Neuron (in vitro differentiated cells): Measurements from ENCODE around the gene CCDC107.
A peak's percentile ranks its signal among the peaks of the same experiment; 100 is the strongest.

Experiments
- H2AFZ ChIP-seq: one replicate; pipeline ENCODE4 v1.6.1; 2013; ENCODE audit warnings: low read depth, mild to moderate bottlenecking, inconsistent platforms, low read length, moderate library complexity
- H3K27me3 ChIP-seq: one replicate; pipeline ENCODE4 v1.6.1; 2013; ENCODE audit warnings: low read length; ENCODE audit not compliant: insufficient read depth
- H3K36me3 ChIP-seq: one replicate; pipeline ENCODE4 v1.6.1; 2013; ENCODE audit warnings: low read length; ENCODE audit not compliant: insufficient read depth
- H3K4me1 ChIP-seq: one replicate; pipeline ENCODE4 v1.6.1; 2013; ENCODE audit warnings: low read length; ENCODE audit not compliant: insufficient read depth
- H3K4me3 ChIP-seq: 2 replicates; pipeline ENCODE4 v1.5.1; 2013; ENCODE audit warnings: mild to moderate bottlenecking, low read length, moderate library complexity
- H3K9me3 ChIP-seq: one replicate; pipeline ENCODE4 v1.6.1; 2013; ENCODE audit warnings: low read length

The CCDC107 gene

DNA sequence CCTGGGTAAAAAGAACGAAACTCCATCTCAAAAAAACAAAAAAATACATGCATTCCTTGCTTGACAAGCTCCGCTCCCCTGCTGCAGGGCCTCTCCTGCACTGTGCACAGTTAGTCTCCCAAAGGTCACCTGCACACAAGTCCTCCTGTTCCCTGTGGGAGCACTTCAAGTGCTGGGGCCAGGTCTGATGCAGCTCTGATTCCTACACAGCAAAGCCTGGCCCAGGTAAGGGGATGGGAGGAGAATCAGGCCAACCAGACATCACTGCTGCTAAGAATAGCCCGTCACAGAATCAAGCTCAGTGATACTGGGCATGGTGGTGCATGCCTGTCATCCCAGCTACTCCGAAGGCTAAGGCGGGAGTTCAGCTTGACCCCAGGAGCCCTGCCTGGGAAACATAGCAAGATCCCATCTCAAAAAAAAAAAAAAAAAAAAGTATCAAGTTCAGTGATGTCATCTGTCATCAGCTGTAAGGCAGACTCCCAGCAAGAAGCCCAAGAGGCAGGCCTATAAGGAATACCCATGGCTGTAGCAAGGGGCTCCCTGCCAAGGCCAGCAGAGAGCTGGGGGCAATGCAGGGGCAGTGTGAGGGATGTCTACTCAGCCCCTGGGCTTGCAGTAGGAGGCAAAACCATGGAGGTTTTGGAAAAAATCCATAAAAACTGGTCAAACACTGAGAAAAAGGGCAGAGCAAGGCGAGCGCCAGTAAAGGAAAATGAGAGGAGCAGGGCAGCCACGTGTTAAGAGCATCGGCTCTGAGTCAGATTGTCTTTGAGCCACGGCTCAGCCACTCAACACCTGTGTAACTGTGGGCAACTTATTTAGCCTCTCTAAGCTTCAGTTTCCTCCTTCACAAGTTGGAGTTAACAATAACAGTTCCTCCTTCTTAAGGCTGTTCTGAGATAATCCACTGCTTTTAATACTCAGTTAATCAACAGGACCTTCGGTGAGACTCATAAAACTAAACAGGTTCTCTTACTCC lies 28.4 kb downstream of the CCDC107 start:
- H2AFZ ChIP-seq = no peak overlapping the region
- no peaks in the 10 kb centered on the region for H3K36me3 ChIP-seq
- H3K4me1 ChIP-seq = peaks cover 7% of the 10 kb centered on the region
- no peak overlapping the region for H3K4me3 ChIP-seq
- H3K27me3 ChIP-seq = no peaks in the 10 kb centered on the region
- no peaks in the 10 kb centered on the region for H3K9me3 ChIP-seq

DNA sequence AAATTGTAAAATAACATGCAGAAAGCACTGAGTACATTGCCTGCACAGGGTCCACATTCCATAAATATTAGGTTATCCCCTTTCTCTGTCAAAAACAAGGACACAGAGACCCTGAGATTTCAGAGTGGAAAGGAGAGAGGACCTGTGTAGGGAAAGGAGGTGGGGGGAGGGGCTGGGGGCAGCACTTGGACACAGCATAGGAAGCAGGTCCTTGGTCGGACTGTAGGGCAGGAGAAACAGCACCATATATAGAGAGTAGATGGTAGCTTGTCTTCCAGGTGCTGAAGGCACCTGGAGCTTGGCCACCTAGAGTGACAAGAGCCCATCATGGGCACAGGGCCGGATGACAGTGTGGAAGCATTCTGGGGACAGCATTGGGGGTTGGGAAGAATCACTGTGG lies 29.2 kb downstream of the CCDC107 start:
- H3K9me3 ChIP-seq = no peaks in the 10 kb centered on the region
- H3K27me3 ChIP-seq = no peaks in the 10 kb centered on the region
- no peak overlapping the region for H2AFZ ChIP-seq
- H3K4me1 ChIP-seq = peaks cover 7% of the 10 kb centered on the region
- no peak overlapping the region for H3K4me3 ChIP-seq
- no peaks in the 10 kb centered on the region for H3K36me3 ChIP-seq

DNA sequence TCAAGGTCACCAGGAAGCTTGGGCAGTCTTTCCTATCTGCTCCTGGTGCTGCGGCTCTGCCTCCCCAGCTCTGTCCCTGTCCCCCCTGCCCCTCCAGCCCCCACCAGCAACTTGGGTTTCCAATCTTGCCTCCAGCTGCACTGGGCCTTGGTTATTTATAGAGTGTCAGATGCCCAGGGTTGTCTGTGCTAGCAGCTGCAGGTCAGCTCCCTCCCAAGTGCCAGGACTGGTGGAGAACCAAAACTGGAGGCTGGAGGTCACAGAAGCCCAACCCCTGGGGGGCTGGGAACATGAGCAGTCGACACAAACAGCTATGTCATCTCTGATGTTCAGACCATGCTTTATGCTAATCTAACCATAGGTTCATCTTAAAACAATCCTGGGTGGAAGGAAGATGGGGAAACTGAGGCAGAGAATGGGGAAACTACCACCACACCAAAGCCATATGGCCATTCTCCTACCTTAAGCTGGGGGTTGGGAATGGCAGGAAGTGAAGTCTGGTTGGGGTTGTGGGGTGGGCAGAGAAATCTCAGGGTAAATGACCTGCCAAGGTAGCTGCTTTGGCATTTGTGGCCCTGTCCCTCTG lies 30.0 kb downstream of the CCDC107 start:
- H3K36me3 ChIP-seq = no peaks in the 10 kb centered on the region
- H3K4me1 ChIP-seq = peaks cover 7% of the 10 kb centered on the region
- no peaks in the 10 kb centered on the region for H3K9me3 ChIP-seq

DNA sequence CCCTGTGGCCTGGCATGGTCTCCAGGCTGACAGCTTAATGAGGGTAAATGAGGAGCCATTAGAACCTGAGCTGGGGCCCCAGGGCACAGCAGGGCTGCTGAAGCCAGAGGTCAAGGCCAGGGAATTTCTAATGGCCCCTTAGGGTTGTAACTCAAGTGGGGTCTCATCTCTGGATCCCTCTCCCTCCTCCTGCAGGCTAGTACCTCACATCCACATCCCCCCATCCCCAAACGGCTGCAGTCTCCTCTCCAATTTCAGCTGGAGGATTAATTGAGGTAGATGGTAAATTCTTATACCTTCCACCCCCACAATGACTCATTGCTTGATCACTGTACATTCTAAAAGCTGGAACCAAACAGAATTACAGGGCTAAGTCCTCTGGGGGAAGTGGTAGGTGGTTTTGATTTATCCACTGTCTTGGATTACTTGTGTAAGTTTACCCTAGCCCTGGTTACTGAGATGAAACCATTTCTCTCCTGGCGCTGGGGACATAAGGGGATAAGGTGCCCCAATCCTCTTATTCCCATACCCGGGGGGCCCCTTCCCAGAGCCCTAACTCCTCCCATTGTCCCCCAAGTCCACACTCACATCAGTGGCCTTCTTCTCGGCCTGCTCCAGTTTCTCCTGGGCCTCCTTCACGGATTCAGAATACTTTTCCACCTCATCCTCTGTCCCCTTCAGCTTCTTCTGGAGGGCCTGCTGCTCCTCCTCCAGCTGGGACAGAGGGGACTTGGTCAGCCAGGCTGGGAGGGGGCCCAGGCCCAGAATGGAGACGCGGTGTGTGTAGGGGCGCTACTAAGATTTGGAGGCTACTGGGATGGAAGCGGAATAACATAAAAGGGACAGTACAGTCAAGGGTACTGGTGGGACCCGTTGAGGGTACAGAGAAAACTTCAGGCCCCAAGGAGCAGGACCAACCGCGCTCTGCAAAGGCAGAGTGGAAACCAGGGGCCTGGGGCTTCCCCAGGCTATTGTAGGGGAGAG lies 30.8 kb downstream of the CCDC107 start:
- no peak overlapping the region for H3K4me3 ChIP-seq
- H3K4me1 ChIP-seq = peaks cover 7% of the 10 kb centered on the region
- no peaks in the 10 kb centered on the region for H3K9me3 ChIP-seq
- no peak overlapping the region for H2AFZ ChIP-seq
- H3K36me3 ChIP-seq = no peaks in the 10 kb centered on the region
- no peaks in the 10 kb centered on the region for H3K27me3 ChIP-seq

More for the DNA sequence above, 30.0 kb downstream of the CCDC107 start:
- Histone ChIP-seq H2AFZ (no peak overlapping the region), H3K27me3 (no peaks in the 10 kb centered on the region), H3K4me3 (no peak overlapping the region)

DNA sequence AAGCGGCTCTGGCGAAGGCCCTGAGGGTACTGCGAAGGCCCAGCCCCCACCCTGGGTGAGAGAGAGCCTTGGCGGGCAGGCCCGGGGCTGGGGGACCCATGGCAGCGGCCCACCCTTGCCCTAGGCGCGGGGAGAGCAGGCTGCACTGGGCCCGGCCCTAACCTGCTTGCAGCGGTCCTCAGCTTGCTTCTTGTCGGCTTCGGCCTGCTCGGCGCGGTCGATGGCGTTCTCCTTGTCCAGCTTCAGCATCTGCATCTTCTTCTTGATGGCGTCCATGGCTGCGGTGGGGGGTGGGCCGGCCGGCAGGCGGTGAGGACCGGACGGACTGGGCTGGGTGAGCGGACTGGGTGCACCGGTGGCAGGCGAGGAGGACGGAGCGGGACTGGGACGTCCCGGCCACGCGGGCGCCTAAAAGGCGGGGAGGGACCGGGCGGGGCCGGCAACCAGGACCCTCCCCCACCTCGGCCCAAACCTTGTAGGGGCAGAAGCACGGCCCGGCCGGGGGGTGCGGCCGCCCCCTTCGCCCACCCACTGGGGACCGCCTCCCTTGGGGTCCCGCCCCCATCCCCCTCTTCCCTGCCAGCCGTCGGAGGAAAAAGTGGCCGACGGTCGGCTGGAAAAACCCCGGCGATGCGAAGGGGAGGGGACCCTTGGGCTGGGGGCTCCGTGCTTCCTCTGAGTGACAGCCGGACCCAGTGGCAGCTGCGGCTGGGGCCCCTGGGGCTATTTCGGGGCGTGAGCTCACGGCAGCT lies 31.6 kb downstream of the CCDC107 start, which contains the start of gene TPM2:
Gene TPM2, minus strand, starts transcription at position 384 of the 752 bp plus-strand sequence. Its CDS starts 108 bp downstream, at position 276.
- Histone ChIP-seq H3K4me3 (peak within 1 kb of the TSS; percentile 57), H2AFZ (peak within 1 kb of the TSS; percentile 100), H3K4me1 (peaks cover 7% of the 10 kb centered on the region), H3K27me3 (no peaks in the 10 kb centered on the region), H3K9me3 (no peaks in the 10 kb centered on the region), H3K36me3 (no peaks in the 10 kb centered on the region)

DNA sequence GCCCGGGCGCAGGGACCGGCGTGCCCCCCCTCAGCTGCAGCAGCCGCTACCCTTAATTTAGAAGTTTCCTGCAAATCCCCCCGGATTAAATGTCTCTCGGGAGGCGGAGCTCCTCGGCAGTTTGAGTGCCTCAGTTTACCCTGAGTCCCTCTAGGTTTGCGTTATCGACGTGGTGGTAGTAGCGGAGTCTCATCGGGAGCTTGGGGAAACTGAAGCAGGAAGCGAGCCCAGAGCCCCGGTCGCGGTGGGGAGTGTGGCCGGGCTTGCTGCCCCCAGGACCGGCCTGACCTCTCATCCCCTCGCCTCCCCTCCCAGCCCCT lies 32.2 kb downstream of the CCDC107 start:
- H2AFZ ChIP-seq = peak overlapping the region; percentile 100
- no peaks in the 10 kb centered on the region for H3K36me3 ChIP-seq
- peak overlapping the region; percentile 57 for H3K4me3 ChIP-seq
- H3K27me3 ChIP-seq = no peaks in the 10 kb centered on the region
- H3K4me1 ChIP-seq = peaks cover 7% of the 10 kb centered on the region
- no peaks in the 10 kb centered on the region for H3K9me3 ChIP-seq

DNA sequence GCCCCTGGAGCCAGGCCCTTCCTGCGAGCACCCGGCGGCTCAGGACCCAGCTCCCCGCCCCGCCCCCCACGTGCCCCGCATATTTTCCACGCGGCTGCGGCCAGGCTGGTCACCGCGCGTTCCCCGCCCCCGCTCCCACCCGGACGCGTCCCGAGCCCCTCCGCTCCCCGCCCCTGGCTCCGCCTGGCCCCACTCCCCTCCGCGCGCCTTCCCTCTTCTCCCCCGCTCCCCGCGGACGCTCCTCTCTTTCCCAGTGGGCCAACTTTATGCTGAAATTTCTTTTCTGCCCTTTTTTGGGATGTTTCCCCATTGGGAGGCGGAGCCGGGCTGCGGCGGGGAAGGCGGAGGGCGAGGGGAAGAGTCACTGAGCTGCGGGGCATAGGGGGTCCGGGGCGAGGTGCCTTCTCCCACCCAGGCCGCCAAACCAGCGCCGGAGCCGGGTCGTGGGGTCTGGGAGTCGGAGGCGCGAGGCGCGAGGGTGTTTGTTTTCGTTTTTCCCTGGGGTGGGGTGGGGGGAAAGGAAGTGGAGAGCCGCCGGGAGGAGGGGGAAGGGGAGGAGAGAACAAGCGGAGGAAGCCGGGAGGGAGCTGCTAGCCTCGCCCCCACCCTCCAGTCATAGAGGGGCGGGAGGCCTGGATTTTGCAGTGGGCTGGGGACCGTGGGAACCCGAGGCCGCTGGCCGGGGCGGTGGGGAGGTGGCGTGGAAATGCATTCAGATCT lies 32.7 kb downstream of the CCDC107 start:
- Histone ChIP-seq H2AFZ (peak overlapping the region; percentile 100), H3K4me1 (peaks cover 7% of the 10 kb centered on the region), H3K4me3 (peak overlapping the region; percentile 57), H3K36me3 (peaks cover under 1% of the 10 kb centered on the region), H3K9me3 (no peaks in the 10 kb centered on the region), H3K27me3 (no peaks in the 10 kb centered on the region)

DNA sequence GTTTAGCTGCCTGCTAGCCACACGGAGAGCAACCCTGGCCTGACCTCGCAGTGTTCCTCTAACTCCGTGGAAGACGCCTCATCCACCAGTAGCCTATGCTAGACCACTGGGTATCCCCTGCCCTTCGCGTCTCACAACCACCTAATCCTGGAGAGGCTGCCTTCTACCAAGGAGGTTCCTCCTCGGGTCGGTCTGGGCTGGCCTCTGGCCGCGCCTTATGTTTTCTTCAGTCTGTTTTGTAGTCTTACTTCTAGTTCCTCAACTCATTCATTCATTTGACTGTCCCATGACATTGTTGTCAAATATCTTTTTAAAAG lies 33.2 kb downstream of the CCDC107 start:
- Histone ChIP-seq H3K4me1 (peaks cover 7% of the 10 kb centered on the region), H3K36me3 (peaks cover 5% of the 10 kb centered on the region), H3K9me3 (no peaks in the 10 kb centered on the region), H2AFZ (peak overlapping the region; percentile 100), H3K27me3 (no peaks in the 10 kb centered on the region), H3K4me3 (peak overlapping the region; percentile 57)

DNA sequence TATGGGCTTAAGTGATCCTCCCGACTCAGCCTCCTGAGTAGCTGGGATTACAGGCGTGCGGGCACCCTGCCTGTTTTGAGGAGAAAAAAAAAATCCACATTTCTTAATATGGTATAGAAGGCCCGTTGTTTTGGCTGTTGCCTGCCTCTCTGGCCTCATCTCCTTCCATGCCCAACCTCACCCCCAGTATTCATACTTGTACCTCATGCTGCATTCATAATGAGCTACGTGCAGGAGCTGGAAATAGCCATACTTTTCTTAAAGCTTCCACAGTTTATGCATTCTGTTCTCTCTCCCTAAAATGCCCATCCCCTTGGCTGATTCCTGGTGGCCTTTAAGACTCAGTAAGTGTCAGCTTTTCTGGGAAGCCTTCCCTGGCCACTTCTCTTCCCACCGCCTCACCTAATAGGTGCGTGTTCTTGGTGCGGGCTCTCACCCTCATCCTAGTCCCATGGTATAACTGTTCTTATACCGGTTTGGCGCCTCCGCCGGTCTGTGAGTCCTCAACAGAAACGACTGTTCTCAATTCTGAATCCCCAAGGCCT lies 33.7 kb downstream of the CCDC107 start:
- no peaks in the 10 kb centered on the region for H3K27me3 ChIP-seq

DNA sequence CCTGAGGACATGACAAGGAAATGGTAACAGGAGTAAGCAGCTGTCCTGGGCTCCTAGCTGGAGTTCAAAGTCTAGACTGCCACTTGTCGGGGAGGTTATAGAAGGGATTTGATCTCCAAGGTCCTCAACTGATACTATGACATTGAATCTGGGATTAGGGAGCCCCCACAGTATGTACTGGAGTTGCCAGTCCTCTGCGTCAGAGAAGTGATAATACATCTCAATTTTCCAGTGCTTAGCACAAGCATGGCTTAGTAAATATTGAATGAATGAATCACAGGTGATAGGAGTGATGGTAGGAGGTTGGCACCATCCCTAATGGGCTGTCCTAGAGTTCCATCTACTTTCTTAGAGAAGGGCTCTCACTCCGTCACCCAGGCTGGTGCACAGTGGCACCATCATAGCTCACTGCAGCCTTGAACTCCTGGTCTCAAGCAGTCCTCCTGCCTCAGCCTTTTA lies 37.9 kb downstream of the CCDC107 start:
- H3K9me3 ChIP-seq = no peaks in the 10 kb centered on the region
- peaks cover 4% of the 10 kb centered on the region for H3K4me1 ChIP-seq
- no peak overlapping the region for H3K4me3 ChIP-seq
- H3K36me3 ChIP-seq = peaks cover 47% of the 10 kb centered on the region
- H2AFZ ChIP-seq = no peak overlapping the region
- no peaks in the 10 kb centered on the region for H3K27me3 ChIP-seq

More for the DNA sequence above, 33.7 kb downstream of the CCDC107 start:
- H3K4me3 ChIP-seq = no peak overlapping the region
- H3K4me1 ChIP-seq = peaks cover 7% of the 10 kb centered on the region
- H3K36me3 ChIP-seq = peaks cover 8% of the 10 kb centered on the region
- no peaks in the 10 kb centered on the region for H3K9me3 ChIP-seq
- H2AFZ ChIP-seq = no peak overlapping the region

DNA sequence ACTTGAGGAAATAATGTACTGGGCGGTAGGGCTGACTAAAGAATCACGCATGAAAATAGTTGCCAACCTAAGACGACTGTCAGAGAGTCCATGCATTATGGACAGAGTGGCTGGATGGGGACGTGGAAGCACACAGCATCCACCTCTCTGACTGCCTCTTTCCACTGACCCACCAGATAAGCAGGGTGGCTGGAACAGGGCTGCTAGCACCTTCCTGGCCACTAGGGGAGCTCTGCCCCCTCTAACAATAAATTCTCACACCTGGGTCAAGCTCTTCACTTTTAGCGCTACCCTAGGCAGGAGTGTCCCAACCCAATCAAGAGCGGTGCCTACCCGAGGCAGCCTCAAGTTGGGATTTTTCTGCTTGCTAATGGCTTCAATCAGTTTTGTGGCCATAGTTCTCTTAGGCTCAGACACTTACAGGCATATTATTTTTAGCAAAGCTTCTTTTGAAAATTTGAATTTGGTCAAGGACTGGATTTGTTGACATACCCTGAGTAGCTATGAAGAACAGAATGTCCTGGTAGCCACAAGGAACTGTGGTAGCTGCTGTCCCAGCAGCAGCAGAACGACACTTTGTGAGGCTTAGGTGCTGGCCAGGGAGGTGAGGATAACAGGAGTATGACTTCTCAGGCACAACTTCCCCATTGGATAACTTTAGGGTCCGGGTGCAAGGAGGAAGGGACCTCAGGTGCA lies 38.6 kb downstream of the CCDC107 start:
- no peaks in the 10 kb centered on the region for H3K27me3 ChIP-seq
- no peaks in the 10 kb centered on the region for H3K9me3 ChIP-seq
- no peak overlapping the region for H3K4me3 ChIP-seq
- H2AFZ ChIP-seq = no peak overlapping the region
- no peaks in the 10 kb centered on the region for H3K4me1 ChIP-seq
- peaks cover 53% of the 10 kb centered on the region for H3K36me3 ChIP-seq
